Epithelial cell of proximal tubule (primary cell): ENCODE data around the gene APOL1. TPM values are rescaled to one million over a fixed set of nuclear protein-coding genes. Genes with fewer than 3 reads are reported as not detected.

Experiments
- DNase-seq: peaks from one replicate; pipeline ENCODE4 v3.0.0-alpha.2; 2011; ENCODE audit warnings: low read depth
- H3K4me3 ChIP-seq: 2 replicates; pipeline ENCODE4 v1.5.1; 2011; ENCODE audit warnings: low read depth, mild to moderate bottlenecking, low read length
- total RNA-seq: library from RNA; depleted of rRNA; stranded (reverse); fragments of >200 nt; gene quantifications from 2 replicates; pipeline ENCODE4 v1.2.3, GENCODE V29; 2015
- TF ChIP-seq, protein P1 (sequence below): conservative IDR thresholded peaks from 2 replicates; pipeline ENCODE4 v1.5.1; 2012; ENCODE audit warnings: low read depth, mild to moderate bottlenecking, low read length

Gene APOL1
- total RNA-seq, 1 donor from 2014 or later, result 5.7 TPM

DNA sequence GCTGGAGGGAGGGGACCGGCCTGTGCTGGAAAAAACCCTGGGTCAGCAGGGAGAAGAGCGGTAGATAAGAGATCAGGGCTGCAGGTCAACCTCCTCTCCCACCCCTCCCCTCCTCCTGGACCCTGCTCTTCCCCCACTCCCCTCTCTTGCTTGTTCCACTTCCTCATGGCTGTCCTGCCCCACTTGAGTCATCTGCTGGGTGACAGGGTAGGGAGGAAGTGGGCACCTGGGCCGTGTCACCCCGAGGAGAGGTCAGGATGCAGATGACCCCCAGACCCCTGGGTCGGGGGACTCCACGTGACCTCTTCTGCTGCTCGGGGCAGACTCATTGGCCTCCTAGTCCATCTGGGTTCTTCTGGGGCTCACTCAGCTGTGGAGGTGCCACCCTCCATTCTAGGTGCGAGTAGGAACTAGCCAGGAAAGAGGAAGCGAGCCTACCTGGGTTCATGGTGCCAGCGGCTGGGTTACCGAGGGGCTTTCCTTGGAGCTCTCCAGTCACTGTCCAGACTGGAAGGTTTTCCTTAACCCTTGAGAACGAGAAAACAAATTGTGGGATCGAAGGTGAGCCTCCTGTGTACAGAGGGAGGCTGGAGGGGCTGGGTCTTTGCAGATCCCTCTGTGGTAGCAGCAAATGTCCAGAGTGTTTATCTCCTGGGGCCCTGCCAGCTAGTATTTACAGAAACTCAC lies 20.1 kb upstream of the APOL1 start:
- TF ChIP-seq, protein P1, sequence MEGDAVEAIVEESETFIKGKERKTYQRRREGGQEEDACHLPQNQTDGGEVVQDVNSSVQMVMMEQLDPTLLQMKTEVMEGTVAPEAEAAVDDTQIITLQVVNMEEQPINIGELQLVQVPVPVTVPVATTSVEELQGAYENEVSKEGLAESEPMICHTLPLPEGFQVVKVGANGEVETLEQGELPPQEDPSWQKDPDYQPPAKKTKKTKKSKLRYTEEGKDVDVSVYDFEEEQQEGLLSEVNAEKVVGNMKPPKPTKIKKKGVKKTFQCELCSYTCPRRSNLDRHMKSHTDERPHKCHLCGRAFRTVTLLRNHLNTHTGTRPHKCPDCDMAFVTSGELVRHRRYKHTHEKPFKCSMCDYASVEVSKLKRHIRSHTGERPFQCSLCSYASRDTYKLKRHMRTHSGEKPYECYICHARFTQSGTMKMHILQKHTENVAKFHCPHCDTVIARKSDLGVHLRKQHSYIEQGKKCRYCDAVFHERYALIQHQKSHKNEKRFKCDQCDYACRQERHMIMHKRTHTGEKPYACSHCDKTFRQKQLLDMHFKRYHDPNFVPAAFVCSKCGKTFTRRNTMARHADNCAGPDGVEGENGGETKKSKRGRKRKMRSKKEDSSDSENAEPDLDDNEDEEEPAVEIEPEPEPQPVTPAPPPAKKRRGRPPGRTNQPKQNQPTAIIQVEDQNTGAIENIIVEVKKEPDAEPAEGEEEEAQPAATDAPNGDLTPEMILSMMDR, result no peak
- no peak overlapping the region for H3K4me3 ChIP-seq

DNA sequence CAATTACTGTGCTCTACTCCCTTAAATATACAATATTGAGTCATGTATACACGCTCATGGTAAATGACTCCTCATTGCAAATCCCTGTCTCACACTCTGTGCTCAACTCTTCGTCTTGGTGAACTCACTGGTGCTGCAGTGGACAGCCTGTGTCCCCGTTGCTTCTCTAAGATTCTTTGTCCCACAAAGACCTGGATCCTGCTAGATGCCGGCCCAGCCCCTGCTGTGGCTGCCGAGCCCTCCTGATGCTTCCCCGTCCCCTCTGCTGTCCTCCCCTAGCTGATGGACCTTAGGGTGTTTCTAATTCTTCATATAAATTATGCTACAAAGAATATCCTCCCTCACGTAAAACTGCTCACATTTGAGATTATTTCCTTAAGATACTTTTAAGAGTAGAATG lies 19.1 kb upstream of the APOL1 start:
- no peak overlapping the region for H3K4me3 ChIP-seq
- TF ChIP-seq, protein P1, result no peak
- DNase-seq, result no peak

More for the DNA sequence above, 20.1 kb upstream of the APOL1 start:
- no peak for DNase-seq

DNA sequence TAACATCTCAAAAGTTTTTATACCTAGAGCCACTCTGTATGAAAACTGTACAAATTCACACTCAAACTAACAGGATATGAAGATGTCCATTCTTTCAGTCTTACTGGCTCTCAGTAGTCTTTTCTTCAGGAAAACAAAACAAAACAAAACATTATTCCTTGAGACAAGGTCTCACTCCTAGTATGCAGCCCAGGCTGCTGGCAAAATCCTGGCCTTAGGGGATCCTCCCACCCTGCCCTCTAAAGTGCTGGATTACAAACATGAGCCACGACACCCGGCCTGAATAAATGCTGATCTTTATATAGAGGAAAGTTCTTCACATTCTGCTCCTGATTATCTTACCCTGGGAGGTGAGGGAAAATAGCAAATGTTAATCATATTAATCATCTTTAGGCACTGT lies 18.7 kb upstream of the APOL1 start:
- no peak for DNase-seq
- no peak overlapping the region for H3K4me3 ChIP-seq
- TF ChIP-seq, protein P1, result no peak

DNA sequence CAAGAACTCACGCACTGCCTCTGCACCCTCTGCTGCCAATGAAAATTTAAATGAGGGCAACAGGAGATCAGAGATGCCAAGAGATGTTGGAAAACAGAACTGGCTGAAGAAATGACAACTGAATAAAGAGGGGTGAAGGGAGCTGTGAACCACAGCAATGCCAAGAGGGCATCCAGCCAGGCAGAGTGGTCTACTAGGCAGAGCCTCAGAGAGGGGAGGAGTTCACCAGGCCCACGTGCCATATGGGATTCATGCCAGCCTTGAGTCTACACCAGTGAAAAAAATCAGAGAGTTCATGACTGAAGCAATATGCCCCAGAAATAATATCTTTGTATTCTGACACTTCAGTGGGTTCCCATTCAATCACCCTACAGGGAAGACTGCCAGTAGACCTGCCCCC lies 18.0 kb upstream of the APOL1 start:
- DNase-seq, result no peak
- TF ChIP-seq, protein P1, result no peak

DNA sequence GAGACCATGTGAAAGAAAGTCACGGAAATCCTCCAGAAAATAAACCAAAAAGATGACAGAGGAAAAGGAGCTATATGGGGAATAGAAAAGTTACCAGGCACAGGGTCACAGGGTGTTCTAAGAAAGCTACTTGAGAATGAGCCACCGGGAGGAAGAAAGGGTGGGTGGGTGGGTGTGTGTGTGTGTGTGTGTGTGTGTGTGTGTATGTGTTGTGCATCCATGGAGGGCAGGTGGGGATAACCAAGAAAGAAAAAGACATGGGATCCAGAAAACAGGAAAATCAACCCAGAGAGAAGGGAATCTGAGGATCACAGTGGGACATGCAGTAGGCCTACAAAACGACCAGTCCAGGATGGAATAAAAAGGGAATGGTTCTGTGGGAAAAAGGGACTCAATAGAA lies 17.3 kb upstream of the APOL1 start:
- H3K4me3 ChIP-seq, result no peak overlapping the region
- TF ChIP-seq, protein P1, result no peak
- no peak for DNase-seq

More for the DNA sequence above, 18.0 kb upstream of the APOL1 start:
- no peak overlapping the region for H3K4me3 ChIP-seq

DNA sequence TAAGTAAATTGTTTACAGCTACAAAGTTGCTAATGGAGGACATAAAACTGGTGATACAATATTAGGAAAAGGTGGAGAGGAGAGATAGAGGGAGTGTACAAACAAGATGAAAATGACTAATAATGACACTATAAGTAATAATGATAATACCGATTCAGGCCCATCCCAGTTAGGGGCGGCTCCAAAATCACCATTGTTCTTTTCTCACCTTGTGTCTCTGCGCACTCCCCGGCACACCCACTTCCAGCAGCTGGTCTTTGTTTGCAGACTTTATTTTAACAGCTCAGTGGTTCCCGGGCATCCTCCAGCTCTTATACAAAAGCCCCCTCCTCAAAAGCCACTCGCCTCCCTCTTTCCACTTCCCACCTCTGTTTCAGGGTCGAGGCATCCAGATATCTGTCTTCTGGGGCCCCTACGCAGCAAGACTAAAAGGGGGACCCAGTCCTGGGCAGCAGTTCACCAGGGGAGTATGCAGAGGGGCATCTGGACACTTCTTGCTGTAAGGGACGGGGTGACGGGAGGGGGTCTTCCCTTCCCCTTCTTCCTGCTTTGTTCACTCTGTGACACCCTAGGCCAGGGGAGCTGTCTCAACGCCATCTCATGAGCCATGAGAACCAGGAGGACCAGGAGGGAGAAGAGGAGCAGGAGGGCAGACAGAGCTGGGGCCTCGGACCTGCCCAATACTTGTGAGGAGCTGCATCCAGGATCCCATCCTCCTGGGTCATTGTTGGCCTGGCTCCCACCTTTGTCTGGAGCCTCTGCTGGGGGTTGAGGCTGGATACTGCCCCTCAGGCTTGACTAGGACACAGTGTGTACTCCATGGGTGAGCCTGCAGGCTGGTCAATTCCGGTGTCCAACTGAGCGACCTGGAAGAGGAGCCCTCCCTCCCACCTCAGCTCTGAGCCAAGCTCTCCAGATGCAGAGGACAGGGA lies 16.3 kb upstream of the APOL1 start:
- no peak for DNase-seq
- TF ChIP-seq, protein P1, result no peak
- peak overlapping the region; percentile 81 for H3K4me3 ChIP-seq
